Ammon's horn (tissue), 1 donor: ENCODE measurements around the gene FAM20A.
"Not testable (repeated sequence)": the region's sequence is repeated elsewhere in the genome, so short reads cannot be mapped to it uniquely, and the experiment has no call there.

Source experiments
- DNase-seq: peaks from one replicate; pipeline ENCODE4 v3.0.0-alpha.2; 2016; ENCODE audit warnings: low spot score

Gene FAM20A

DNA sequence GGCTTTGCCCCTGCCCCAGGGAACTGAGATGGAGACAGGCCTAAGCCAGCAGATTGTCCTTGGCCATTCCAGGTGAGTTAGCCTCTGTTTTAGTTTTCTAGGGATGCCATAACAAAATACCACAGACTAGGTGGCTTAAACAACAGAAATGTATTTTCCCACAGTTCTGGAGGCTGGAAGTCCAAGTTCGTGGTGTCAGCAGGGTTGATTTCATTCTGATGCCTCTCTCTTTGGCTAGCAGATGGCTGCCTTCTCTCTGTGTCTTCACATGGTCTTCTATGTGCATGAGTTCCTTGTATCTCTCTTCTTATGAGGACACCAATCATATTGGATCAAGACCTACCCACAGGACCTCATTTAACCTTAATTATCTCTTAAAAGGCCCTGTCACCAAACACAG is 12.8 kb downstream of the FAM20A start:
- no peak for DNase-seq

DNA sequence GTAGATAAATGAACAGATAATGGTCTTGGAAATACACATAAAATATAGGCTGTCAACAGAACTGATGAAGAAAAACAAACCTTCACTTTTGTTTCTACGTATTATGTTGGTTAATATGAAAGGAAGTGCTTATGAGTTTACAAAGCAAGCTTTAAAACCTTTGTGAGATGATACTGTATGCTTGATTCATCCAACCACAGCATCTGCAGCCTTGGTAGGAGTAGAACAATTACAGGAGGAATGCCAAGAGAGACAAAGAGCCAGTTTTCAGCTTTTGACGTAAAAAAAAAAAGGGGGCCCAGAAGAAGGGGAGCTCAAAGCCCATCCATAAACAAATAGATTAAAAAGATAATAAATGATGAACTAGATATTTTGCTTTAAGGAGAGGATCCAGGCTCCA is 13.3 kb downstream of the FAM20A start:
- DNase-seq, result no peak

DNA sequence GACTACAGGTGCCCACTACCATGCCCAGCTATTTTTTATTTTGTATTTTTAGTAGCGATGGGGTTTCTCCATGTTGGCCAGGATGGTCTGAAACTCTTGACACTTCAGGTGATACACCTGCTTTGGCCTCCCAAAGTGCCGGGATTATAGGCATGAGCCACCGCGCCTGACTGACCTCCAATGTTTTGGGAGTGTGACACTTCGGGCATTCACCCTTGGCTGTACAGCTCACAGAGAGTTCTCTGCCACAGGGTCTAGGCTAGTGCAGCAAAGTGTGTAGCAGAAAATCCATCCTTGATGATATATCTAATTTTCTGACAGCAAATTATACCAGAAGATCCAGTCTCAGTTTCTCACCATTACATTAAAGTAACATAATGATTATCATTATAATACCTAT is 14.1 kb downstream of the FAM20A start:
- no peak for DNase-seq

DNA sequence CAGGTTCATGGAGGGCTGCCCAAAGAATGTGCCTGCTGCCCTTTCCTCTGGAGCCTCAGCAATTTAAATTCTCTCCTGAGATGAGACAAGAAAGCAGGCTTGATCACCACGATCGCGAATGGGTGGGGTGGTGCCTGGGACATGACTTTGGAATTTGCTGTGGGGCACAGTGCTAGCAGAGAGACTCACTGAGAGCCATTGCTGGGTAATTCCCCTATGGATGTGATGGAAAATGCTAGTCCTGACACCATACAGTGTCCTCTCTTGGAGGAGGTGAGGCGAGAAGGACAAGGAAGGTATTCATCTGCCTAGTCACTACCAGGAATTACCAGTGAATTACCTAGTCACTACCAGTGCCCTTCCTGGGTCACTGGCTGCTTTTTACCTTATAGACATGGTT is 15.5 kb downstream of the FAM20A start:
- no peak for DNase-seq

DNA sequence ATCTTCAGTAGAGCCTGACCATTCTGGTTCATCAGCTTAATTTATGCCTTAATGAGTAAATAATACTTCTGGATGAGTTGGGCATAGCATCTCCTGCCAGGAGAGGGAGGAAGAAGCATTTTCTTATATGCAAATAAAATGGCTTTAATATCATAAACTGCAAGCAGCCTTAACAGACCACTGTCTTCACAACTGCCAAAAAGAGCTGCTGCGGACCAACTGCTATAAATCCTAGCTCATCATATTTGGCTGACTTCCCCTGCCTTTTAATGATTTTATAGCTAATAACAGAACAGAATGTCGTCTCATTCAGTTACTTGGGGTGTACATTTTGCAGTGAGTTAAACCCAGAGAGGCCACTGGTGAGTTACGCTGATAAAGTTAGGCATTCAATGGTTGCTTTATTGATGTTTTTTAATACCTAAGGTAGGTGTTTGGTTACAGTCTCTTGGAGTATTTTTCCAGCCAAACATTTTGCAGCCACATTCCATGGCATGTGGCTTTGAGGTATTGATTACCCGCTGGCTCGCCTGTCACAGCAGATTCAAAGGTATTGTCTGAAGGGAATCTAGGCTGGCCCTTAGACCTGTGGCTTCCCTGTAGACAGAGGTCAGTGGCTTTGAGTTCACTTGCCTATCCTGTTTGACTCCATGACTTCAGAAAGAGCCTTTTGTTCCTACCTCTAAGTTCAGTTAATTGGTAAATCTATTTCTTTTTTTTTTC is 16.4 kb downstream of the FAM20A start:
- DNase-seq, result no peak

DNA sequence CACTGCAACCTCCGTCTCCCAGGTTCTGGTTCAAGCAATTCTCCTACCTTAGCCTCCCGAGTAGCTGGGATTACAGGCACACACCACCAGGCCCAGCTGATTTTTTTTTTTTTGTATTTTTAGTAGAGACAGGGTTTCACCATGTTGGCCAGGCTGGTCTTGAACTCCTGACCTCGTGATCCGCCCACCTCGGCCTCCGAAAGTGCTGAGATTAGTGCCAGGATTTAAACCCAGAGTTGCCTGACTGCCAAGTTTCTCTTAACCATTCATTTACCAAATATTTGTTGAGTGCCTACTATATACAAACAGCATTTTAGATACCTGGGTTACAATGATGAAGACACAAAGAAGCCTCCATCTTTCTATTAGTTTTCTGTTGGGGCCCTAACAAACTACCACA is 18.3 kb downstream of the FAM20A start:
- not testable (repeated sequence) for DNase-seq

DNA sequence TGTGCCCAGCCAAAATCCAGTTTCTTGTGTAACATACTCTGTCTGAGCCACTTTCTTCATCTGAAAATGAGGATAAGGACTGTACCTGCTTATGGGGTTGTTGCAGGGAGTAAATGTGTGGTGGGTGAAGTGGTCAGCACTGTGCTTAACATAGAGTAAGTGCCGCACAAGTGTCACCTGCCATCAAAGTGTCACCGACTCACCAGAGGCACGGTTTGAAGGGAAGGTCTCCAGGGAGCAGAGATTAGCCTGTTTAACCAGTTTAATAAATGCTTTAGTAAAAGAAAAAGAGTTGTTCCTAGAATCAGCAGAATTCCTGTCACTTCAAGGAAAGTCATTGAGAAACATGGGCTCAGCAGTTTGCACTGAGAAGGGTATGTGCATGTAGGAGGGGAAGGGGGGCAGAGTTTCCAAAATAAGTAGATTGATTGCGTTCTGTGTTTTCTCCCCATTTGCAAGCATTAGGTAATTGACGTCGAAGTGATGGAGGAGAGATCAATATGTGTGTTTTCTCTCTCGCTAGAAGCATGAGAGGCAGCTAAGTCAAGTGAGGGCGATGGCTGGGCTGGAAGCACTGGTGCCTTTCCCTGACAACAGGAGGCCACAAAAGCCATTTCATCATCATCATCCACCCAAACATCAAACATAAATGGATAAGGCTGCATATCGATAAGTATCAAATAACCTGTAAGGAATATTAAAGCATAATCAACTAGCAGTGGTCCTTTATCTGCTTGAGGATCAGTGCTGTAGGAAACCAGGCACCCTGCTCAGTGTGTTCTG is 19.1 kb downstream of the FAM20A start:
- DNase-seq, result no peak

DNA sequence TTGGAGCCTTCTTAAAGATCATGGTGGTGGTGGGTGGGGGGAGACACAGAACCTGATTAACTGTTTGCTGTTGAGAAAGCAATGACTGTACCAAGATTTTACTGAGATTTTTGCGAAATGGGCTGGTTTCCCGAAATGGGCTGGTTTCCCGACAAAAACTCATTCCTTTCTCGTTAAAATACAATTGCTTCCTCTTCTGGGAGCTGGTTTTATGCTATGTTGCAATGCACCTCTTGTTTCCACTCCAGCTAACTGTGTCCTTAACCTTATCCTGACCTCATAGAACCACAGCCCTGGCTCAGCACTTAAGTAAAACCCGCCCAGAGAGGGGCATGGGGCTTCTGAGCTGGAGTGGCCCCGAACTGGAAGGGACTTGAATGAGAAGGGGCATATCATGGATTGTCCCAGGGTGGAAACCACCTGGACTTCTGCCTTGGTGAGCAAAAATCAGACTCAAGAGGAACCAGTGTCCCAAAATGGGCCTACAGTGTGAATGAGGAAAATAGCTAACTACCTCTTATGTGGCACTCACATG is 20.9 kb downstream of the FAM20A start:
- DNase-seq, result no peak

DNA sequence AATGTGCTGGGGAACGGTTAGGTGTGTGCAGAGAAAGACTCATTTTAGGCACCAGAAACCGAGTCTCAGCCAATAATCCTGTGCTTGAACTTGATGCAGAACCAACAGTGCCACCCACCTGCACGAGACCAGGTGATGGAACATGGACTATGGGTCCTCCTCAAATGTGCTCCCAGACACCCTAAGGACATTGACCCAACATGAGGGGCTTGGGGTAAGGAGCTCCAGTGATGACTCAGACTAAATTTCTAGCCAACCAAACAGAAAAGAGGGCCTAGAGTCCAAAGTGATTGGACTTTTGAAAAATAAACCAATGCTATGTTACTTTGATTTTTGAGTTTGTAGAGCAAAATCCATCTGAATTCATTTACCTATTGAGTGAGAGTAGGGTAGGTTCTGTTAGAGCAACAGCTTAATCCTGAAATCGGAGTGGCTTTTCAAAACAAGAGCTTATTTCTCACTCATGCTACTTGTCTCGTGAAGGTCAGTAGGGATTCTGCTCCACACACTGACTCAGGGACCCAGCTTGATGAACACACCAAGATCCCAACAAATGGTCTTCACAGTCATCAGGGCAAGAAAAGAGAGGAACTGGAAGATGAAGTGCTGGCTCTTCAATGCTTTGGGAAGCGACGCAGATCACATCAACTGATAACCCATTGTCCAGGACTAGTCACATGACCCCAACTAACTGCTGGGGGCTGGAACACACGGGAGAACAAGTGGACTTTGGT is 21.8 kb downstream of the FAM20A start:
- DNase-seq, result no peak

DNA sequence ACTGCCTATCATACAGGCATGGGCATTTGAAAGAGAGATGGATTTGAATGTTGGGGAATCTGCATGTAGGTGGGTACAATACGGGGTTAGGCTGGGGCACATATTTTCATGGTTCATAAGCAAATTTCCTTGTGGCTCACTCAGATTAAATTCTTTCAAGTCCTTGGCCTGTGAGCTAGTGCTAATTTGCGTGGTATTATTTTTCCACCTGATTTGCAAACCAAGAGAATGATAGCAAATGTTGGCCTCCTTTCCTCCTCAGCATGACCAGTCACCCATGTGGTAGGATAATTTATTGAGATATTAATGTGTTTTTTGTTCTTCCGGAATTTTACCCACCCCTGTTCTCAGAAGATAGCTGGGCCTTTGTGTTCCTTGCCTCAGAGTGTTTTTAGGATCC is 22.9 kb downstream of the FAM20A start:
- DNase-seq, result no peak

DNA sequence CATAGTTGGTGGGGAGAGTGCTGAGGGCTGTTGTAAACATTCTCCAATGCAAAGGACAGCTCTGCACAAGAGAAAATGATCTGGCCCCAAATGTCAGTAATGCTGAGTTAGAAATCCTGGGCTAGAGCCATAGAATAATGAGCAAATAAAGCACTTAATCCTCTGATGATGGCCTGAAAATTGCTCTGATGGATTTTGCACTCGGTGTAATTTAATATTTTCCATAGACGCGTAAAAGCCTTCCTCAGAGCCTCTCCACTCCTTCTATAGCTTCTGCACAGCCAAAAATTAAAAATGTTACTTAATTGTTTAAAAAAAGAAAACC is 23.7 kb downstream of the FAM20A start:
- no peak for DNase-seq

DNA sequence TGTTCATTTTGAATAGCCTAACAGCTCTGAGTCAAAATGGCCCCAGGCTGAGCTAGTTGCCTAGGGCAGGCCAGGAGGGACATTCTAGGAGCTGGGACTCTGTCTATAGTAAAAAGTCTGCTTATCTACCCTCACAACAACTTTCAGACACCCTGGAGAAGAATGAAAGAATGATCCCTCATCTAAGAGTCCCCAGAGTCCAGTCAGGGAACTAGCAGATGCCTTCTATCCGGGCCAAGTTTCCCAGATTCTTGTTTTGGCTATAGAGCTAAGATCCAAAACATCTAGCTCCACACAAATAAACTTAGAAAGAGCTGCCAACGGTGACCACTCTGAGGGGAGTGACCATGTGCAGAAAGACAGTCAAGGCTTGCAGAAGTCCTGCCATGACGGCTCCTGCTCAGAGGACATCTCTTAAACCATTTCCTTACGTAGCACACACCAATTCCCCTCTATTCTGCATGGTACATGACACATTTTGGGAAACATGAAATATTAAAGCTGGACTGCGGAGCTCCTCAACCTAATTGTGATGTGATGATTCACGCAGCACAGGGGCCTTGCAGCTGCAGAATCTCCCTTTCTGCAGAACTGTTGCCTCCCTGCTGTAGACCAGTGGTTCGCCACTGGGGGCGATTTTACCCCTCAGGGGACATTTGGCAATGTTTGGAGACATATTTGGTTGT is 24.2 kb downstream of the FAM20A start:
- no peak for DNase-seq

DNA sequence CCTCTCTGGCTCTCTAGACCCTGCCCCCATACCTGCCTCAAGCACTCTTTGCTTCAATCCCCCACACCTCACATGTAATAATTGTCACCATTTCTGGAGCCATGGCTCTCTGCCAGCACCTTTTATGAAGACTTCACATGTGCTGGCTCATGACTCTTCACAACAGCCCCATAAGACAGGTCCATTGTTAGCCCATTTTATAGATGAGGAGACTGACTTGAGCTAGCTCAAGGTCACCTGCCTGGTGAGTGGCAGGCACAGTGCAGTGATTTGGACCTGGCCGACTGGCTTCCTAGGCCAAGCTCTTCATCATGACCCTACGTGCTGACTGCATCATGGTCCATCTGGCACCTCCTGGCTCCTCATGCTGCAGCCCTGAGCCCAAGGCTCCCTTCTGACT is 25.0 kb downstream of the FAM20A start:
- no peak for DNase-seq

DNA sequence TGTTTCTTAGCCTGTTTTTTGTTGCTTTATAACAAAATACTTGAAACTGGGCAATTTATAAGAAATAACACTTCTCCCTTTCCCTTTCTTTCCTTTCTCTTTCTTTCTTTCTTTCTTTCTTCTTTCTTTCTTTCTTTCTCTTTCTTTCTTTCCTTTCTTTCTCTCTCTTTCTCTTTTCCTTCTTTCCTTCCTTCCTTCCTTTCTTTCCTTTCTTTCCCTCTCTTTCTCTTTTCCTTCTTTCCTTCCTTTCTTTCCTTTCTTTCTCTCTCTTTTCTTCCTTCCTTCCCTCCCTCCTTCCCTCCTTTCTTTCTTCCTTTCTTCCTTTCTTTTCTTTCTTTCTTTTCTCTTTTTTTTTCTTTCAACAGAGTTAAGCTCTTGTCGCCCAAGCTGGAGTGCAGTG is 27.8 kb downstream of the FAM20A start:
- no peak for DNase-seq

DNA sequence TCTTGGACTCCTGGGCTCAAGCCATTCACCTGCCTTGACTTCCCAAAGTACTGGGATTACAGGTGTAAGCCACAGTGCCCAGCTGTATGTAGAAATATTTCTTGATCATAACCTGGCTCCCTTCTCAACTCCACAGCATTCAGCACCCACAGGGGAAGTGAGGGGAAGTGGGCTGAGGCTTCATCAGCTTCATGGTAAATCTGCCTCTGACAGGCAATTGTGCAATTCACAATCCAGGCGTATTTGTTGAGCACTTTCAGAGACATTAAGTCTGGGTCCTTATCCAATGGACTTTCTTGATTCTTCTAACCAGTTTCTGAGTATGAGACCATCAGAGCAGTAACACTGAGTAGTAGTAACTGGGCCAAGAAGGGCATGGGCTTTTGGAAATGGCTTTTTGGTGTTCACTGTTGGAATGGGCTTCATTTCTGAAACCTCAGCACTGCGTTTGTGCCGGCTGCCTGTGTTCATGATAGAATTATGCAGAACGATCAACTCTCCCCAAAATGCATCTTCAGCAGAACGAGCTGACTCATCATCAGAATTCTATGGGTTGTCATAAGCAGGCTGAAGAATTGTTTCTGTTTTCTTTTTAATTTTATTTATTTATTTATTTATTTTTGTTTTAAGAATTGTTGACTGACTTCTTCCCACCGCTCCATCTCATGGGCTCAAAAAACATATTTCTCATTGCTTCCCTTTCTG is 28.9 kb downstream of the FAM20A start:
- no peak for DNase-seq

DNA sequence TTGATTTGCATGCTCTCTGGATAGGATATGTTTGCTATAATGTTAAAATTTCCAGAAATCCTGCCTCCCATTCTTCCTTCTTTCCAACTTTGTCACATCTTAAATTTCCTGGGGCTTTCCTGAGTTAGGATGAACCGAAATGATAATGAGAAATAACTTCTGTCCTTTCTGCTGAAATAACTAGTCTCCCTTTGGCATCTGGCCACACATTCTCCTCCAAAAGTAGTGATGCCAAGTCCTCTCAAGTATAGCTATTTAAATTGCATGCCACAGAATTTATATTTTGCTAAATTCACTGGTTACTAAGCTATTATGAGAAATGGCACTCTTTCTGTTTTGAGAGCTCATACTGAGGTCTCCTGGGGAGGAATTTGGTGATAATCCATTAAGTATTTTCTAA is 30.6 kb downstream of the FAM20A start:
- DNase-seq, result no peak

DNA sequence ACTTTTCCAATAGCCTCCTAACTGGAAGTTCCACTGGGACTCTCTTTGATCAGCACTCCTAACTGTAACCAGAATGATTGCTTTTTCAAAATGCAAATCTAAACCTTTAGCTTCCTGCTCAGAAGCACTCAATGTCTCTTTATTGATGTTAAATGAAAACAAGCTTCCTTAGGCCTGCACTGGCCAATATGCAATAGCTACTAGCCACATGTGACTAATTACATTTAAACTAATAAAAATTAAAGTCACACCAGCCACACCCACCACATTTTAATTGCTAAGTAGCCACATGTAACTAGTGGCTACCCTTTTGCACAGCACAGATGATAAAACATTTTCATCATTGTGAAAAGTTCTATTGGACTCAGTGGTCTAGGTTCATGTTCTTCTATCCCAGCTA is 31.8 kb downstream of the FAM20A start:
- no peak for DNase-seq

DNA sequence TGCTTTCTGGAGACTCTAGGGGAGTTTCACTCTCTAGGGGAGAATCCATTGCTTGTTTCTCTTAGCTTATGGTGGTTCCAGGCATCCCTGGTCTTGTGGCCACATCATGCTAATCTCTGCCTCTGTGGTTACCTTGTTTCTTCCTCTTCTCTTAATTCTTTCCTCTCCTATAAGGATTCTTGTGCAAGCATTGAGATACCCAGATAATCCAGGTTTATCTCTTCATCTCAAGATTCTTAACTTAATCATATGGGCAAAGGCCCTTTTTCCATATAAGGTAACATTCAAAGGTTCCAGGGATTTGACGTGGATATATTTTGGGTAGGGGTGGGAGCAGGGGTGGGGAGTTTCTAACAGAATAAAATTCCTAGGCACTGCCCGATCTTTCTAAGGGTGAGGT is 32.6 kb downstream of the FAM20A start:
- no peak for DNase-seq

DNA sequence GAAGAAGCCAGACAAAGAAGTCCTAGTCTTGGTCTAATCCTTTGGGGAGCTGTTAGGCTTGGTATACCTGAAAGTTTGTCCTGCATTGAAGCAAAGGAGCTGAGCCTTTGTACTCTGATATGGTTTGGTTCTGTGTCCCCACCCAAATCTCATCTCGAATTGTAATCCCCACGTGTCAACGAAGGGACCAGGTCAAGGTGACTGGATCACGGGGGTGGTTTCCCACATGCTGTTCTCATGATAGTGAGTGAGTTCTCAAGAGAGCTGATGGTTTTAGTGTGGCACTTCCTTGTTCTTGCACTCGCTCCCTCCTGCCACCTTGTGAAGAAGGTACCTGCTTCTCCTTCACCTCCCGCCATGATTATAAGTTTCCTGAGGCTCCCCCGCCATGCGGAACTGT is 33.6 kb downstream of the FAM20A start:
- no peak for DNase-seq

DNA sequence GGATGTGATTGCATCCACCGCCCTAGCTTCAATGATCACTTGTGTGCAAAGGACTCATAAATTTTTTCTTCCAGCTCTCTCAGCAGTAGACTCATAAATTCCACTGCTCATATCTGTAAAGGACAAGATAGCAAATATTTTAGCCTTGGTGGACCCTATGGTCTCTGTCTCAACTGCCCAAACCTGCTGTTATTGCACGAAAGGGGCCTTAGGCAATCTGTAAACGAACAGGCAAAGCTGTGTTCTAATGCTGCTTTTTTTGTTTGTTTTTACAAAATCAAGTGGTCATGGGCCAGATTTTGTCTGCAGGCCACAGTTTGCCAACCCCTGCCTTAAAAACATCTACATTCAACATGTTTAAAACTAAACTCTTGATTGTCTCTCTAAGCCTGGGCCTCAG is 34.1 kb downstream of the FAM20A start:
- no peak for DNase-seq

DNA sequence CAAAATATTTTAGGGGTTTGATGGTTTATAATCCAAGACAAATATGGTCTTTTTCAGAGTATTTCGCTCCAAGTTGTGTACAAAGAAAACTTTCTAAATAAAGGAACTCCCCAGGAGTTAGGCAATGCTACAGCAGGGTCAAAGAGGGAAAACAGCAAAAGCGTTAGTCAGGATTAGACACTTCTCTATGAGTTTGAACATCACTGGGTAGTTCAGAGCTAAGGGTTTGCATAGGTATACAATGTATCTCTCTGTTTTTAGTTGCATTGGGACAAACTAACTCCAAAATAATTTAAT is 34.8 kb downstream of the FAM20A start:
- DNase-seq, result no peak
